Measurements from ENCODE around the gene CCDC83.

The CCDC83 gene

GRCh38 chr11:85935751-85936150, 80.6 kb downstream of the CCDC83 start:
- H3K4me3 ChIP-seq (ENCODE audit: low read depth, low read length): no peak overlapping the region
- no peak for TF ChIP-seq CTCF (conservative IDR thresholded peaks at IDR 0.05; ENCODE audit: low read depth, low read length)
- no peak for DNase-seq (ENCODE audit: low read depth)

GRCh38 chr11:85937835-85938234, 82.7 kb downstream of the CCDC83 start:
- no peak for TF ChIP-seq CTCF (conservative IDR thresholded peaks at IDR 0.05; ENCODE audit: low read depth, low read length)
- no peak for DNase-seq (ENCODE audit: low read depth)

DNA sequence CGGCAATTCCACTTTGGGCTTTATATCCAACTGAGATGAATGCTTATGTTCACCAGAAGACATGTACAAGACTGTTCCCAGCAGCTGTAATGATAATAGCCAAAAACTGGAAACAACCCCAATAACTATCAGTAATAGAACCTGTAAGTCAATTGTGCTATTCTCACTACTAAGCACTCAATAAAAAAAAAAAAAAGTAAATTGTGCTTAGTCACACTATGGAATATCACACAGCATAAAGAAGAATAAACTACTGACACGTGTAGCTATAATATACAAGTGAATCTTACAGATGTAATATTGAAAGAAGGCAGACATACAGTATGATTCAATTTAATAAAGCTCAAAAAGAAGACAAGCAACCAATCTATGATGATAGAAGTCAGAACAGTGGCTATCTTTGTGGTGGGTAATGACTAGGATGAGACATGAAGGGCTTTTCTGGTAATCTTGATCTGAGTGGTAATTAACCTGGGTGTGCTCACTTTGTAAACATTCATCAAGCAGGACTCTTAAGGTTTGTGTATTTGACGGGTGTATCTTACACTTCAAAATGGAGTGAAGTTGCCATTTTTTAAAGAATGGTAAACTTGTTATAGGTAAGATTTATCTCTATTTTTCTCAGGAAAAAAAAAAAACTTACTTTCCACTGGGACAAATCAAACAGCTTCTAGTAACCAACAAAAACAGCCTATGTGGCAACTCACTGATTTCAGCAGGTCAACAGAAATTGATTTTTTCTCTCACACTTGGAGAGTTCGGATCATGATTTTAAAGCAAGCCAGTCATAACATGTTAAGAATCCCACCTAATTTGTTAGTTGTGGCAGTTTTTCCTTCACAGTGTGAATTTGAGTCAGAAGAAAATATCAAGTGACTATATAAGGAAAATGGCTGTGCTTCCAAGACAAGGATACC, 84.2 kb downstream of the CCDC83 start:
- no peak for DNase-seq (ENCODE audit: low read depth)
- no peak overlapping the region for H3K4me3 ChIP-seq (ENCODE audit: low read depth, low read length)
- TF ChIP-seq CTCF (conservative IDR thresholded peaks at IDR 0.05; ENCODE audit: low read depth, low read length): no peak

More at GRCh38 chr11:85937835-85938234, 82.7 kb downstream of the CCDC83 start:
- no peak overlapping the region for H3K4me3 ChIP-seq (ENCODE audit: low read depth, low read length)

- TF ChIP-seq CTCF (conservative IDR thresholded peaks at IDR 0.05; ENCODE audit: low read depth, low read length): peak; percentile 85
- DNase-seq (ENCODE audit: low read depth): peak; percentile 90
- no peak overlapping the region for H3K4me3 ChIP-seq (ENCODE audit: low read depth, low read length)
Measured at GRCh38 chr11:85941380-85941973, 86.3 kb downstream of the CCDC83 start.

DNA sequence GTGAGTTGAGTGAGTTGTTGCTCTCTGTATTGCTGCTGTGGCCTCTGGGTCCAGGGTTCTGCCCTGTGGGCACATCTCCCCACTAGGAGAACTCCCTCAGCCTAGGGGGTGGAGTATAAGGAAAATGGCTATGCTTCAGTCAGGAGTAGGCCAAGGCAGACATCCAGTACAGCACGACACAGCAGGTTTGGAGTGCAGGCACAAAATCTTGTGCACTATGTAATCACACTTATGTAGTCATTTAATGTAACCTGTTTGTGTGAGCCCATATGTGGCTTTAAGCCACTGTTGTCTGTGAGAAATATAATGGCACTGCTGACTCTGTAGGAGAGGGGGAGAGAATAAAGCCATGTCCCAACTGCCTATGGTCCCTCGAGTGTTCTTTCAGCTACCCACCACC, 90.1 kb downstream of the CCDC83 start:
- TF ChIP-seq CTCF (conservative IDR thresholded peaks at IDR 0.05; ENCODE audit: low read depth, low read length): no peak
- no peak overlapping the region for H3K4me3 ChIP-seq (ENCODE audit: low read depth, low read length)
- DNase-seq (ENCODE audit: low read depth): no peak

GRCh38 chr11:85945788-85946187, 90.6 kb downstream of the CCDC83 start:
- no peak overlapping the region for H3K4me3 ChIP-seq (ENCODE audit: low read depth, low read length)
- TF ChIP-seq CTCF (conservative IDR thresholded peaks at IDR 0.05; ENCODE audit: low read depth, low read length): no peak
- DNase-seq (ENCODE audit: low read depth): no peak
